ENCODE results near the gene KCTD15.

KCTD15 gene

GRCh38 chr19:33797802-33798671, 1.4 kb downstream of the KCTD15 start:
- peak overlapping the region; percentile 74 for H3K4me3 ChIP-seq (ENCODE audit: low read length)
- DNase-seq (ENCODE audit: low read depth) = peak; percentile 33
- no peak for TF ChIP-seq CTCF (conservative IDR thresholded peaks at IDR 0.05; ENCODE audit: low read length)

GRCh38 chr19:33798681-33799111, 2.0 kb downstream of the KCTD15 start:
- peak overlapping the region; percentile 74 for H3K4me3 ChIP-seq (ENCODE audit: low read length)
- TF ChIP-seq CTCF (conservative IDR thresholded peaks at IDR 0.05; ENCODE audit: low read length) = no peak
- peak; percentile 33 for DNase-seq (ENCODE audit: low read depth)

- H3K4me3 ChIP-seq (ENCODE audit: low read length) = no peak overlapping the region
- DNase-seq (ENCODE audit: low read depth) = no peak
- TF ChIP-seq CTCF (conservative IDR thresholded peaks at IDR 0.05; ENCODE audit: low read length) = no peak
Observed at GRCh38 chr19:33799476-33799875, 2.8 kb downstream of the KCTD15 start.

- H3K4me3 ChIP-seq (ENCODE audit: low read length) = no peak overlapping the region
Observed at GRCh38 chr19:33800012-33800680, 3.5 kb downstream of the KCTD15 start.

GRCh38 chr19:33801411-33801810, 4.7 kb downstream of the KCTD15 start:
- no peak for DNase-seq (ENCODE audit: low read depth)
- TF ChIP-seq CTCF (conservative IDR thresholded peaks at IDR 0.05; ENCODE audit: low read length) = no peak

More at GRCh38 chr19:33800012-33800680, 3.5 kb downstream of the KCTD15 start:
- TF ChIP-seq CTCF (conservative IDR thresholded peaks at IDR 0.05; ENCODE audit: low read length) = no peak
- no peak for DNase-seq (ENCODE audit: low read depth)

GRCh38 chr19:33802001-33802400, 5.3 kb downstream of the KCTD15 start:
- DNase-seq (ENCODE audit: low read depth) = no peak
- H3K4me3 ChIP-seq (ENCODE audit: low read length) = no peak overlapping the region
- no peak for TF ChIP-seq CTCF (conservative IDR thresholded peaks at IDR 0.05; ENCODE audit: low read length)

More at GRCh38 chr19:33801411-33801810, 4.7 kb downstream of the KCTD15 start:
- no peak overlapping the region for H3K4me3 ChIP-seq (ENCODE audit: low read length)
